HEK293 (cell line): ENCODE results near the gene DDX27.

Source experiments
- CTCF ChIA-PET: fragments of 350-600 bp; formaldehyde crosslinking; extraction: SDS; loops from one replicate; lab custom pipeline; 2021; ENCODE audit warnings: antibody characterized with exemption; lab: Yijun Ruan, JAX
- POLR2A ChIA-PET: fragments of 300-600 bp; formaldehyde crosslinking; extraction: SDS; loops from one replicate; lab custom pipeline; 2020; ENCODE audit warnings: antibody characterized with exemption, inconsistent platforms; lab: Yijun Ruan, JAX
- H3K27ac ChIP-seq: fragments of 200-500 bp; sonication (Bioruptor generic); 2 replicates; pipeline ENCODE4 v1.5.1; 2014; ENCODE audit warnings: low read depth, low read length, control low read depth, inconsistent platforms; ENCODE audit errors: extremely low read depth
- H3K36me3 ChIP-seq, 2 experiments: fragments of 200-500 bp in 1 of 2; sonication (Bioruptor generic) in 1 of 2; 1 replicate in 1 of 2; 2 replicates in 1 of 2; pipeline ENCODE4 v1.5.1; 2014 to 2017; ENCODE audit warnings: inconsistent platforms in 2 of 2, low read length in 2 of 2; ENCODE audit not compliant: control insufficient read depth in 2 of 2, insufficient read depth in 1 of 2
- H3K4me1 ChIP-seq: fragments of 200-500 bp; sonication (Bioruptor generic); 2 replicates; pipeline ENCODE4 v1.5.1; 2014; ENCODE audit warnings: mild to moderate bottlenecking, low read length, inconsistent platforms; ENCODE audit not compliant: control insufficient read depth, insufficient read depth
- H3K4me3 ChIP-seq: 2 replicates; pipeline ENCODE4 v1.5.1; 2011; ENCODE audit warnings: low read depth, mild to moderate bottlenecking, control low read depth, low read length, moderate library complexity
- H3K9me3 ChIP-seq: fragments of 200-500 bp; sonication (Bioruptor generic); 2 replicates; pipeline ENCODE4 v1.5.1; 2014; ENCODE audit warnings: low read depth, low read length, inconsistent platforms; ENCODE audit not compliant: control insufficient read depth, insufficient read depth
- BCL11B ChIP-seq: fragments of 450-650 bp; formaldehyde crosslinking; IDR thresholded peaks from 2 replicates; pipeline ENCODE4 v1.5.1; 2016; ENCODE audit warnings: low read depth, missing biosample characterization, missing genetic modification characterization
- GLIS1 ChIP-seq: fragments of 450-650 bp; formaldehyde crosslinking; IDR thresholded peaks from 2 replicates; pipeline ENCODE4 v1.5.1; 2016; ENCODE audit warnings: missing biosample characterization, missing genetic modification characterization
- KLF1 ChIP-seq: fragments of 450-650 bp; formaldehyde crosslinking; IDR thresholded peaks from 2 replicates; pipeline ENCODE4 v1.5.1; 2016; ENCODE audit warnings: missing biosample characterization, missing genetic modification characterization
- OSR2 ChIP-seq: fragments of 450-650 bp; formaldehyde crosslinking; IDR thresholded peaks from 2 replicates; pipeline ENCODE4 v1.5.1; 2016; ENCODE audit warnings: missing biosample characterization, missing genetic modification characterization
- OVOL3 ChIP-seq: fragments of 450-650 bp; formaldehyde crosslinking; IDR thresholded peaks from 2 replicates; pipeline ENCODE4 v1.5.1; 2016; ENCODE audit warnings: missing biosample characterization, missing genetic modification characterization
- SETDB1 ChIP-seq: IDR thresholded peaks from one replicate; pipeline ENCODE4 v1.6.1; 2017; ENCODE audit warnings: mild to moderate bottlenecking, low read length, moderate library complexity, mixed read lengths; ENCODE audit not compliant: insufficient read length
- YY1 ChIP-seq: fragments of 450-650 bp; formaldehyde crosslinking; IDR thresholded peaks from 2 replicates; pipeline ENCODE4 v1.5.1; 2018; ENCODE audit warnings: missing biosample characterization, missing genetic modification characterization
- YY2 ChIP-seq: fragments of 450-650 bp; formaldehyde crosslinking; IDR thresholded peaks from 2 replicates; pipeline ENCODE4 v1.5.1; 2016; ENCODE audit warnings: missing biosample characterization, missing genetic modification characterization
- ZBTB17 ChIP-seq: fragments of 450-650 bp; formaldehyde crosslinking; IDR thresholded peaks from 2 replicates; pipeline ENCODE4 v1.5.1; 2016; ENCODE audit warnings: missing biosample characterization, missing genetic modification characterization
- ZBTB8A ChIP-seq: fragments of 450-650 bp; formaldehyde crosslinking; IDR thresholded peaks from 2 replicates; pipeline ENCODE4 v1.5.1; 2016; ENCODE audit warnings: missing biosample characterization, missing genetic modification characterization
- ZIC2 ChIP-seq: fragments of 450-650 bp; formaldehyde crosslinking; IDR thresholded peaks from 2 replicates; pipeline ENCODE4 v1.5.1; 2016; ENCODE audit warnings: missing biosample characterization, missing genetic modification characterization
- ZNF114 ChIP-seq: fragments of 450-650 bp; formaldehyde crosslinking; IDR thresholded peaks from 2 replicates; pipeline ENCODE4 v1.5.0; 2017; ENCODE audit warnings: missing biosample characterization, missing genetic modification characterization
- ZNF239 ChIP-seq: fragments of 450-650 bp; formaldehyde crosslinking; IDR thresholded peaks from 2 replicates; pipeline ENCODE4 v1.5.1; 2016; ENCODE audit warnings: missing biosample characterization, missing genetic modification characterization
- ZNF335 ChIP-seq: fragments of 450-650 bp; formaldehyde crosslinking; conservative IDR thresholded peaks from 2 replicates; pipeline ENCODE4 v1.5.1; 2016; ENCODE audit warnings: missing biosample characterization, missing genetic modification characterization
- ZNF513 ChIP-seq: fragments of 450-650 bp; IDR thresholded peaks from 2 replicates; pipeline ENCODE4 v1.5.1; 2018; ENCODE audit warnings: missing biosample characterization, missing genetic modification characterization
- ZNF521 ChIP-seq: fragments of 450-650 bp; formaldehyde crosslinking; IDR thresholded peaks from 2 replicates; pipeline ENCODE4 v1.5.1; 2017; ENCODE audit warnings: missing biosample characterization, mild to moderate bottlenecking, missing genetic modification characterization
- ZNF530 ChIP-seq: fragments of 450-650 bp; formaldehyde crosslinking; IDR thresholded peaks from 2 replicates; pipeline ENCODE4 v1.5.1; 2016; ENCODE audit warnings: low read depth, missing biosample characterization, missing genetic modification characterization
- ZNF561 ChIP-seq: fragments of 450-650 bp; IDR thresholded peaks from 2 replicates; pipeline ENCODE4 v1.5.1; 2018; ENCODE audit warnings: missing biosample characterization, missing genetic modification characterization, borderline replicate concordance
- ZNF654 ChIP-seq: fragments of 450-650 bp; formaldehyde crosslinking; IDR thresholded peaks from 2 replicates; pipeline ENCODE4 v1.5.1; 2016; ENCODE audit warnings: low read depth, missing biosample characterization, missing genetic modification characterization
- ZNF792 ChIP-seq: fragments of 450-650 bp; formaldehyde crosslinking; IDR thresholded peaks from 2 replicates; pipeline ENCODE4 v1.5.1; 2016; ENCODE audit warnings: missing biosample characterization, missing genetic modification characterization
- ZNF837 ChIP-seq: fragments of 450-650 bp; formaldehyde crosslinking; IDR thresholded peaks from 2 replicates; pipeline ENCODE4 v1.5.1; 2016; ENCODE audit warnings: missing biosample characterization, missing genetic modification characterization
- ZSCAN30 ChIP-seq: fragments of 450-650 bp; IDR thresholded peaks from 2 replicates; pipeline ENCODE4 v1.5.1; 2018; ENCODE audit warnings: missing biosample characterization, mild to moderate bottlenecking, missing genetic modification characterization, moderate library complexity
- ZXDB ChIP-seq: fragments of 450-650 bp; formaldehyde crosslinking; IDR thresholded peaks from 2 replicates; pipeline ENCODE4 v1.5.1; 2016; ENCODE audit warnings: missing biosample characterization, missing genetic modification characterization
- TF ChIP-seq, protein P1 (sequence below): fragments of 450-650 bp; formaldehyde crosslinking; IDR thresholded peaks from 2 replicates; pipeline ENCODE4 v1.5.1; 2016; ENCODE audit warnings: missing biosample characterization, missing genetic modification characterization, low read depth
- TF ChIP-seq, protein P2 (sequence below): fragments of 450-650 bp; formaldehyde crosslinking; IDR thresholded peaks from 2 replicates; pipeline ENCODE4 v1.5.1; 2016; ENCODE audit warnings: missing biosample characterization, missing genetic modification characterization

DDX27 gene

GRCh38 chr20:49187330-49187850 lies 31.8 kb upstream of the DDX27 start:
- H3K4me3 ChIP-seq = peak overlapping the region; percentile 85
- peak overlapping the region; percentile 89 for H3K27ac ChIP-seq
- ChIA-PET POLR2A (interaction anchor here (0.6 to 1.0 kb wide), 2 partner anchors 80 to 158 kb away, joined by 3 to 5 read pairs; no protein-coding TSS in a partner anchor), CTCF (interaction anchor here (1.1 to 6.6 kb wide), 2 partner anchors 19 to 29 kb away, joined by 3 to 37 read pairs; no protein-coding TSS in a partner anchor)
- no peaks in the 10 kb centered on the region; a peak in 1 of 3 replicates for H3K36me3 ChIP-seq
- TF ChIP-seq ZNF837 (tag by site-specific recombination) (no peak), ZNF792 (tag by site-specific recombination) (no peak), ZNF654 (tag by site-specific recombination) (no peak), GLIS1 (tag by site-specific recombination) (peak; percentile 9; the same call in 1 of the 2 replicates), ZNF513 (tag by site-specific recombination) (no peak), YY2 (tag by site-specific recombination) (0 out of 2 replicates have a peak, but pooled peaks have one; percentile 16), ZBTB8A (no peak), ZNF335 (tag by site-specific recombination) (peak; percentile 60), ZNF530 (tag by site-specific recombination) (no peak), ZNF561 (tag by site-specific recombination) (no peak), ZSCAN30 (tag by site-specific recombination) (no peak), YY1 (tag by site-specific recombination) (no peak)
- TF ChIP-seq, protein P1, sequence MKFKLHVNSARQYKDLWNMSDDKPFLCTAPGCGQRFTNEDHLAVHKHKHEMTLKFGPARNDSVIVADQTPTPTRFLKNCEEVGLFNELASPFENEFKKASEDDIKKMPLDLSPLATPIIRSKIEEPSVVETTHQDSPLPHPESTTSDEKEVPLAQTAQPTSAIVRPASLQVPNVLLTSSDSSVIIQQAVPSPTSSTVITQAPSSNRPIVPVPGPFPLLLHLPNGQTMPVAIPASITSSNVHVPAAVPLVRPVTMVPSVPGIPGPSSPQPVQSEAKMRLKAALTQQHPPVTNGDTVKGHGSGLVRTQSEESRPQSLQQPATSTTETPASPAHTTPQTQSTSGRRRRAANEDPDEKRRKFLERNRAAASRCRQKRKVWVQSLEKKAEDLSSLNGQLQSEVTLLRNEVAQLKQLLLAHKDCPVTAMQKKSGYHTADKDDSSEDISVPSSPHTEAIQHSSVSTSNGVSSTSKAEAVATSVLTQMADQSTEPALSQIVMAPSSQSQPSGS (tag by site-specific recombination) = no peak
- TF ChIP-seq, protein P2, sequence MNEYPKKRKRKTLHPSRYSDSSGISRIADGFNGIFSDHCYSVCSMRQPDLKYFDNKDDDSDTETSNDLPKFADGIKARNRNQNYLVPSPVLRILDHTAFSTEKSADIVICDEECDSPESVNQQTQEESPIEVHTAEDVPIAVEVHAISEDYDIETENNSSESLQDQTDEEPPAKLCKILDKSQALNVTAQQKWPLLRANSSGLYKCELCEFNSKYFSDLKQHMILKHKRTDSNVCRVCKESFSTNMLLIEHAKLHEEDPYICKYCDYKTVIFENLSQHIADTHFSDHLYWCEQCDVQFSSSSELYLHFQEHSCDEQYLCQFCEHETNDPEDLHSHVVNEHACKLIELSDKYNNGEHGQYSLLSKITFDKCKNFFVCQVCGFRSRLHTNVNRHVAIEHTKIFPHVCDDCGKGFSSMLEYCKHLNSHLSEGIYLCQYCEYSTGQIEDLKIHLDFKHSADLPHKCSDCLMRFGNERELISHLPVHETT (tag by site-specific recombination) = 0 out of 2 replicates have a peak, but pooled peaks have one; percentile 8
- H3K9me3 ChIP-seq = no peaks in the 10 kb centered on the region
- peaks cover 2% of the 10 kb centered on the region for H3K4me1 ChIP-seq

- CTCF ChIA-PET = interaction anchor here (0.6 to 6.6 kb wide), 2 partner anchors 29 to 652 kb away, joined by 3 to 37 read pairs; no protein-coding TSS in a partner anchor
- H3K36me3 ChIP-seq = no peaks in the 10 kb centered on the region; a peak in 1 of 3 replicates
- peak within 1 kb of the TSS; percentile 85 for H3K4me3 ChIP-seq
- POLR2A ChIA-PET = no interaction called here
- H3K4me1 ChIP-seq = peaks cover 2% of the 10 kb centered on the region
- peak within 1 kb of the TSS; percentile 89 for H3K27ac ChIP-seq
- H3K9me3 ChIP-seq = no peaks in the 10 kb centered on the region
- TF ChIP-seq, protein P1 (tag by site-specific recombination) = no peak
- TF ChIP-seq ZXDB (tag by site-specific recombination) = 0 out of 2 replicates have a peak, but pooled peaks have one; percentile 70
- TF ChIP-seq OSR2 (tag by site-specific recombination) = 0 out of 2 replicates have a peak, but pooled peaks have one; percentile 17
- TF ChIP-seq KLF1 (tag by site-specific recombination) = peak; percentile 53; the same call in 1 of the 2 replicates
- no peak for TF ChIP-seq OVOL3
- TF ChIP-seq ZIC2 = peak; percentile 67
- TF ChIP-seq ZNF239 = no peak
- TF ChIP-seq BCL11B (tag by site-specific recombination) = no peak
- no peak for TF ChIP-seq SETDB1
- no peak for TF ChIP-seq ZNF521 (tag by site-specific recombination)
- TF ChIP-seq ZNF114 (tag by site-specific recombination) = no peak
- TF ChIP-seq ZBTB17 (tag by site-specific recombination) = peak; percentile 82
Observed at GRCh38 chr20:49187851-49188641, 31.2 kb upstream of the DDX27 start, which contains the start of gene STAU1. Gene STAU1 (minus strand): TSS chr20:49188334. CDS start chr20:49166201, 22,133 bp downstream.
